GM12878 (cell line): ENCODE measurements around the gene CHN1. TPM values are rescaled to one million over a fixed set of nuclear protein-coding genes. Genes with fewer than 3 reads are reported as not detected.

Experiments
- ATAC-seq: fragments of 200-7000 bp; cut with Tn5 transposase; 3 replicates; pipeline ENCODE4 v1.9.1; 2020; ENCODE audit warnings: mild to moderate bottlenecking, moderate library complexity
- BruUV-seq: library from RNA; stranded (reverse); fragments of 400-500 nt; replicated peaks from 2 replicates; lab custom pipeline; 2021; lab: Mats Ljungman, UMichigan
- CTCF ChIA-PET: fragments of 300-600 bp; sonication (Branson Sonifier 250); formaldehyde crosslinking; extraction: SDS; loops from one replicate; lab custom pipeline; 2021; ENCODE audit warnings: inconsistent platforms; lab: Yijun Ruan, JAX
- POLR2A ChIA-PET: fragments of 350-600 bp; formaldehyde crosslinking; extraction: SDS; loops from one replicate; lab custom pipeline; 2021; ENCODE audit warnings: inconsistent platforms; lab: Charles Lee
- RAD21 ChIA-PET: fragments of 300-600 bp; sonication (Branson Sonifier 250); formaldehyde crosslinking; loops from one replicate; lab custom pipeline; 2023; ENCODE audit warnings: antibody characterized with exemption; ENCODE audit not compliant: unreplicated experiment; lab: Charles Lee
- SMC1A ChIA-PET: fragments of 300-600 bp; sonication (Branson Sonifier 250); formaldehyde crosslinking; loops from one replicate; lab custom pipeline; 2023; ENCODE audit not compliant: unreplicated experiment, uncharacterized antibody; lab: Charles Lee
- DNase-seq: peaks from one replicate; pipeline ENCODE4 v3.0.0-alpha.2; 2011; ENCODE audit warnings: low read depth, low spot score
- FAIRE-seq: peaks from 3 replicates; lab custom pipeline; 2011; peaks lifted over from hg19 to GRCh38; lab: Jason Lieb, UNC
- H2AFZ ChIP-seq: 2 replicates; pipeline ENCODE4 v1.6.0; 2011; ENCODE audit warnings: low read depth, low read length, control low read depth; ENCODE audit not compliant: control insufficient read depth
- H3K27ac ChIP-seq: 2 replicates; pipeline ENCODE4 v1.5.1; 2011; ENCODE audit warnings: control low read depth; ENCODE audit not compliant: control insufficient read depth, insufficient read depth
- H3K27me3 ChIP-seq, 2 experiments: replicated peaks in 1 of 2; 2 replicates each; pipeline versions ENCODE4 v1.6.0 to v1.6.1; 2011; ENCODE audit warnings: low read length in 1 of 2; ENCODE audit not compliant: control insufficient read depth in 2 of 2, insufficient read depth in 2 of 2
- H3K36me3 ChIP-seq, 2 experiments: 2 replicates each; pipeline ENCODE4 v1.5.1; 2011; ENCODE audit warnings: low read length in 1 of 2; ENCODE audit not compliant: control insufficient read depth in 2 of 2, insufficient read depth in 2 of 2
- H3K4me1 ChIP-seq: 2 replicates; pipeline ENCODE4 v1.6.1; 2011; ENCODE audit warnings: mild to moderate bottlenecking, low read length, moderate library complexity, mixed read lengths; ENCODE audit not compliant: control insufficient read depth, insufficient read depth
- H3K4me2 ChIP-seq: 2 replicates; pipeline ENCODE4 v1.6.0; 2011; ENCODE audit warnings: control low read depth; ENCODE audit not compliant: control insufficient read depth, insufficient read depth
- H3K4me3 ChIP-seq: fragments of 200-600 bp; sonication (generic); 2 replicates; pipeline ENCODE4 v1.5.1; 2016
- H3K79me2 ChIP-seq: 2 replicates; pipeline ENCODE4 v1.6.0; 2011; ENCODE audit warnings: low read length; ENCODE audit not compliant: control insufficient read depth, insufficient read depth
- H3K9ac ChIP-seq: 2 replicates; pipeline ENCODE4 v1.8.0; 2011; ENCODE audit warnings: low read length, control low read depth, mixed read lengths; ENCODE audit not compliant: control insufficient read depth, insufficient read depth
- H3K9me3 ChIP-seq: replicated peaks from 3 replicates; pipeline ENCODE4 v1.5.1; 2011; ENCODE audit warnings: mild to moderate bottlenecking, low read length; ENCODE audit not compliant: control insufficient read depth, insufficient read depth
- H4K20me1 ChIP-seq: 2 replicates; pipeline ENCODE4 v1.6.0; 2011; ENCODE audit not compliant: control insufficient read depth, insufficient read depth
- BCL11A ChIP-seq: IDR thresholded peaks from 2 replicates; pipeline ENCODE4 v1.6.1; 2011; ENCODE audit warnings: low read depth, low read length
- CREM ChIP-seq: IDR thresholded peaks from 2 replicates; pipeline ENCODE4 v1.6.1; 2014; ENCODE audit warnings: antibody characterized with exemption, low read depth
- EGR1 ChIP-seq, 2 experiments: IDR thresholded peaks; 1 replicate in 1 of 2; 2 replicates in 1 of 2; pipeline ENCODE4 v1.6.1; 2011 to 2012; ENCODE audit warnings: low read depth in 2 of 2, low read length in 2 of 2, borderline replicate concordance in 1 of 2, mild to moderate bottlenecking in 1 of 2, moderate library complexity in 1 of 2
- EP300 ChIP-seq, 2 experiments: fragments of 150-350 bp in 1 of 2; IDR thresholded peaks; 2 replicates each; pipeline ENCODE4 v1.6.1; 2011 to 2012; ENCODE audit warnings: low read depth in 2 of 2, low read length in 2 of 2, borderline replicate concordance in 1 of 2, improper control_type of control experiment in 1 of 2, inconsistent platforms in 1 of 2; ENCODE audit not compliant: control insufficient read depth in 1 of 2
- GABPA ChIP-seq: IDR thresholded peaks from 2 replicates; pipeline ENCODE4 v1.6.1; 2014; ENCODE audit warnings: antibody characterized with exemption, low read depth, mild to moderate bottlenecking, inconsistent platforms
- KLF5 ChIP-seq: fragments of 450-650 bp; IDR thresholded peaks from 2 replicates; pipeline ENCODE4 v1.6.1; 2014; ENCODE audit warnings: mild to moderate bottlenecking; ENCODE audit not compliant: partially characterized antibody
- NFXL1 ChIP-seq: fragments of 450-650 bp; IDR thresholded peaks from 2 replicates; pipeline ENCODE4 v1.6.1; 2017; ENCODE audit warnings: antibody characterized with exemption, mild to moderate bottlenecking, borderline replicate concordance
- RAD21 ChIP-seq: IDR thresholded peaks from 2 replicates; pipeline ENCODE4 v1.6.1; 2011; ENCODE audit warnings: mild to moderate bottlenecking, low read depth, low read length, moderate library complexity; ENCODE audit not compliant: insufficient read depth
- RUNX3 ChIP-seq: IDR thresholded peaks from 2 replicates; pipeline ENCODE4 v1.6.1; 2012; ENCODE audit warnings: low read length, inconsistent platforms
- SKIL ChIP-seq: fragments of 450-650 bp; IDR thresholded peaks from 2 replicates; pipeline ENCODE4 v1.6.1; 2017; ENCODE audit warnings: mild to moderate bottlenecking, low read depth, inconsistent platforms; ENCODE audit not compliant: poor library complexity, severe bottlenecking
- SPI1 ChIP-seq: IDR thresholded peaks from 2 replicates; pipeline ENCODE4 v1.6.1; 2011; ENCODE audit warnings: low read depth, mild to moderate bottlenecking, low read length, moderate library complexity, borderline replicate concordance; ENCODE audit not compliant: insufficient read depth
- TAF1 ChIP-seq: IDR thresholded peaks from 2 replicates; pipeline ENCODE4 v1.6.1; 2011; ENCODE audit warnings: mild to moderate bottlenecking, low read depth, low read length, borderline replicate concordance
- TARDBP ChIP-seq: IDR thresholded peaks from 2 replicates; pipeline ENCODE4 v1.6.1; 2016; ENCODE audit warnings: borderline replicate concordance
- ZNF217 ChIP-seq: fragments of 450-650 bp; IDR thresholded peaks from 2 replicates; pipeline ENCODE4 v1.6.1; 2017; ENCODE audit warnings: antibody characterized with exemption, mild to moderate bottlenecking
- ZNF24 ChIP-seq: fragments of 450-650 bp; IDR thresholded peaks from 2 replicates; pipeline ENCODE4 v1.6.1; 2017; ENCODE audit warnings: antibody characterized with exemption, mild to moderate bottlenecking
- ZNF687 ChIP-seq: fragments of 450-650 bp; IDR thresholded peaks from 2 replicates; pipeline ENCODE4 v1.6.1; 2017; ENCODE audit warnings: mild to moderate bottlenecking, moderate library complexity
- ZZZ3 ChIP-seq: IDR thresholded peaks from 2 replicates; pipeline ENCODE4 v1.6.1; 2011; ENCODE audit warnings: low read depth; ENCODE audit not compliant: control insufficient read depth, insufficient read length
- WGBS: methylation state at CpG from one replicate; pipeline ENCODE4 v1.1.6; 2016; ENCODE audit warnings: low lambda C conversion rate; ENCODE audit not compliant: insufficient replicate concordance, insufficient coverage; ENCODE audit errors: missing lambda C conversion rate; 5-methylcytosine and 5-hydroxymethylcytosine counted together
- in situ Hi-C: fragments of 300-500 bp; cut with MboI; formaldehyde crosslinking; loops from 9 replicates; pipeline ENCODE4 v1.14.3; 2018; ENCODE audit warnings: mixed read lengths
- intact Hi-C: fragments of 100-400 bp; cut with micrococcal nuclease; formaldehyde crosslinking; loops from one replicate; pipeline ENCODE4 v1.14.2; 2022; ENCODE audit not compliant: unreplicated experiment
- polyA plus RNA-seq, 11 experiments: library from polyadenylated mRNA; depleted of rRNA in 4 of 11; unstranded in 6 of 11; stranded (reverse) in 5 of 11; fragments of >200 nt; fragmentation: Nextera tagmentation in 4 of 11; fragmentation: Illumina TruSeq in 1 of 11; extraction: Ambion mirVana in 4 of 11; extraction: Trizol in 1 of 11; gene quantifications; 1 replicate in 1 of 11; 2 replicates in 10 of 11; pipeline versions ENCODE4 v1.2.1 to v1.2.3, GENCODE V29; 2011 to 2016; ENCODE audit warnings: inconsistent platforms in 2 of 11, missing spikeins in 2 of 11, low read depth in 1 of 11
- total RNA-seq, 4 experiments: library from RNA; depleted of rRNA in 3 of 4; stranded (reverse); fragments of >200 nt in 3 of 4; fragmentation: Illumina TruSeq in 1 of 4; extraction: Trizol in 1 of 4; gene quantifications; 2 replicates each; pipeline versions ENCODE4 v1.2.1 to v1.2.3, GENCODE V29; 2013 to 2021

The CHN1 gene
- total and polyA plus RNA-seq, 10 of the 15 experiments (the other 5 are each of a cell fraction or from before 2014, with no cell fraction given), result 0.18 to 0.92 (median 0.53) TPM; not detected in 1

GRCh38 chr2:174764280-174765255 lies 240.6 kb downstream of the CHN1 start, which contains the start of gene CHRNA1:
TSS of gene CHRNA1 (minus strand) at chr2:174764472. CDS start at chr2:174764394, 78 bp downstream.
- BruUV-seq, result no TSS peak
- peak; percentile 89 for TF ChIP-seq SPI1
- no peak for TF ChIP-seq CREM
- peak; percentile 88 for TF ChIP-seq RUNX3
- TF ChIP-seq ZZZ3, result no peak
- no peak for TF ChIP-seq ZNF217
- no peak for TF ChIP-seq TARDBP
- no peak for TF ChIP-seq NFXL1
- TF ChIP-seq EGR1 (IDR thresholded peaks at IDR 0.05; ENCODE audit: borderline replicate concordance in 1 of 2, low read depth in 2 of 2, low read length in 2 of 2), result no peak
- no peak for TF ChIP-seq ZNF687
- TF ChIP-seq ZNF24, result no peak
- TF ChIP-seq BCL11A, result peak; percentile 44; the same call in 1 of the 2 replicates
- TF ChIP-seq RAD21, result no peak
- no peak for TF ChIP-seq GABPA
- TF ChIP-seq SKIL, result no peak
- TF ChIP-seq KLF5, result no peak
- peak in 1 of 2 experiments; percentile 43; a peak in 1 of 4 replicates for TF ChIP-seq EP300 (IDR thresholded peaks at IDR 0.05; ENCODE audit: borderline replicate concordance in 1 of 2, control insufficient read depth in 1 of 2, low read depth in 2 of 2, low read length in 2 of 2)
- TF ChIP-seq TAF1, result no peak

More at GRCh38 chr2:174764280-174765255, 240.6 kb downstream of the CHN1 start, which contains the start of gene CHRNA1:
- CTCF ChIA-PET, result interaction anchor here (0.9 to 6.4 kb wide), 11 partner anchors 7 to 267 kb away, joined by 3 to 43 read pairs (median 5); no protein-coding TSS in a partner anchor
- no peak for DNase-seq
- intact Hi-C loops (no loop called here), in situ Hi-C loops (no loop called here)
- POLR2A ChIA-PET, result no interaction called here
- Histone ChIP-seq H3K4me2 (no peak within 1 kb of the TSS), H3K4me1 (peaks cover 5% of the 10 kb centered on the region), H3K36me3 (no peaks in the 10 kb centered on the region), H3K9me3 (no peaks in the 10 kb centered on the region), H3K9ac (no peak within 1 kb of the TSS), H3K79me2 (no peaks in the 10 kb centered on the region), H3K27ac (no peak within 1 kb of the TSS), H3K4me3 (no peak within 1 kb of the TSS), H4K20me1 (no peaks in the 10 kb centered on the region), H3K27me3 (no peaks in the 10 kb centered on the region), H2AFZ (no peak within 1 kb of the TSS)
- SMC1A ChIA-PET, result interaction anchor here (1.0 to 2.0 kb wide), 6 partner anchors 12 to 221 kb away, joined by 3 to 9 read pairs (median 6); no protein-coding TSS in a partner anchor
- FAIRE-seq, result no peak
- 61% methylated on average over 13 of the region's 13 CpGs for WGBS
- RAD21 ChIA-PET, result interaction anchor here (0.8 to 2.6 kb wide), 4 partner anchors 11 to 65 kb away, joined by 3 to 15 read pairs (median 4); no protein-coding TSS in a partner anchor
- peak; percentile 78 for ATAC-seq
